GM12872 (cell line): ENCODE data around the gene NSUN6.

Experiments
- TF ChIP-seq, protein P1 (sequence below): IDR thresholded peaks from 3 replicates; pipeline ENCODE4 v1.5.1; 2011; ENCODE audit warnings: low read depth, mild to moderate bottlenecking, low read length, moderate library complexity; ENCODE audit not compliant: insufficient read depth

NSUN6 gene

DNA sequence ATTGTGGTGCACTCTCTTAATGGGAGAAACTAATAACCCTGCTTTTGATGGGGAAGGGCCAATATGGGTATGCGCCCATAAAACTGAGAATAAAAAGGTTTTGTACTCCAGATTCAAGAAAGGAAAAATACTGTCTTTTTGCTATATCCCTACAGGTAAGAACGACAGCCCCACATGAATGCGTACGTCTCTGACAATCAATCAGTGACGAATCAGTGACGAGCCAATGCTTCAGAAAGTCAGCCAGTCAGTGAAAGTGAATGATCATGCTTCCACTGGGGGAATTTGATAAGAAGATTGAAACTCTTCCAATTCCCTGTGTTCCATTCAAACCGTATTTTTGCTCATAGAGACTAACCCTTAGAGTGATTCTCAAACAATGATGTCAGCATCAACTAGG is 34.2 kb upstream of the NSUN6 start:
- TF ChIP-seq, protein P1, sequence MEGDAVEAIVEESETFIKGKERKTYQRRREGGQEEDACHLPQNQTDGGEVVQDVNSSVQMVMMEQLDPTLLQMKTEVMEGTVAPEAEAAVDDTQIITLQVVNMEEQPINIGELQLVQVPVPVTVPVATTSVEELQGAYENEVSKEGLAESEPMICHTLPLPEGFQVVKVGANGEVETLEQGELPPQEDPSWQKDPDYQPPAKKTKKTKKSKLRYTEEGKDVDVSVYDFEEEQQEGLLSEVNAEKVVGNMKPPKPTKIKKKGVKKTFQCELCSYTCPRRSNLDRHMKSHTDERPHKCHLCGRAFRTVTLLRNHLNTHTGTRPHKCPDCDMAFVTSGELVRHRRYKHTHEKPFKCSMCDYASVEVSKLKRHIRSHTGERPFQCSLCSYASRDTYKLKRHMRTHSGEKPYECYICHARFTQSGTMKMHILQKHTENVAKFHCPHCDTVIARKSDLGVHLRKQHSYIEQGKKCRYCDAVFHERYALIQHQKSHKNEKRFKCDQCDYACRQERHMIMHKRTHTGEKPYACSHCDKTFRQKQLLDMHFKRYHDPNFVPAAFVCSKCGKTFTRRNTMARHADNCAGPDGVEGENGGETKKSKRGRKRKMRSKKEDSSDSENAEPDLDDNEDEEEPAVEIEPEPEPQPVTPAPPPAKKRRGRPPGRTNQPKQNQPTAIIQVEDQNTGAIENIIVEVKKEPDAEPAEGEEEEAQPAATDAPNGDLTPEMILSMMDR = no peak

DNA sequence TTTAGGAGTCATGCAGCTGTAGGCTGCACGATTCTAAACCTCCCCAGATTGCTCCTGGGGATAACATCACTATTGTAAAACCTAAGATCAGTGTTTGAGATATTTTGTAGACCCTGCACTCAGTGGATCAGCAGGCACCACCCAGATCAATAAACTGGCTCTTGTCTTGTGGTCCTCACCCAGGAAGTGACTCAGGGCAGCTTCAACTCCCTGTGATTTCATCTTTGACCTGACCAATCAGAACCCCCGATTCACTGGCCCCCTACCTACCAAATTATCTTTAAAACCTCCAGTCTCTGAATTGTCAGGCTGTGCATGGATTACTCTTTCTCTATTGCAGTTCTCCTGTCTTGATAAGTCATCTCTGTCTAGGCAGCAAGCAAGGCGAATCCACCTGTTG is 33.6 kb upstream of the NSUN6 start:
- TF ChIP-seq, protein P1 = no peak

DNA sequence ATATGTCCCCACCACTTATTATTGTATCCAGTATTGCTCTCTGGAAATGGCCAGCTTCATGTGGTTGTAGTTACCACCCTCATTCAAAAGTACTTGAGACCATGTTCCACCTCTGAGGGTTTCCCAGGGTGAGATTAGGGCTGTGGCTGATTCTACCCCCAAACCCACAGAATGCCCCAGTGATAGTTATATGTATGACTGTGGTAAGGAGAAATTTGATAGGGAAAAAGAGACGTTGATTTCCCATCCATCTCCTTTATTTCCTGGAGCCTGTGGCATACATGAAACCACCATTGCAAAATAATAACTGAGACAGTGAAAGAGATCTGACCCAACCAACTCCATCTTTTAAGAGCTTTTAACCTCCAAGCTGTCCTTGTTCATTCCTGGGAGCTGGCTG is 33.0 kb upstream of the NSUN6 start:
- TF ChIP-seq, protein P1 = no peak

DNA sequence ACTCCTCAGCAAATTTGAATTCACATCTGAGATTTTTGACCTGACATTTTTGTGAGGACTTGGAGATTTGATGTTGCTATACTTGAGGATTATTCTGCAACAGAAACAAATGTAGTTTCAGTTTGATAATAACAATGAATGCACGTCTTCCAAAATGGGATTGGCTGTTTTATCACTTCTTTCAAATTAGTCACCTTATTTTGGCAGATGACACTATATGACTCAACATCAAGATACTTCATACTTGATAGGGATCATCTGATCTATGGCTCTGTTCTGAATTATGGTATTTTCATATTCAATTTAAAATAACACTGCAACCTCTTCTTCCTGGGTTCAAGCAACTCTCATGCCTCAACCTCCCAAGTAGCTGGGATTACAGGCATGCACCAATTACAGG is 32.0 kb upstream of the NSUN6 start:
- TF ChIP-seq, protein P1 = no peak

DNA sequence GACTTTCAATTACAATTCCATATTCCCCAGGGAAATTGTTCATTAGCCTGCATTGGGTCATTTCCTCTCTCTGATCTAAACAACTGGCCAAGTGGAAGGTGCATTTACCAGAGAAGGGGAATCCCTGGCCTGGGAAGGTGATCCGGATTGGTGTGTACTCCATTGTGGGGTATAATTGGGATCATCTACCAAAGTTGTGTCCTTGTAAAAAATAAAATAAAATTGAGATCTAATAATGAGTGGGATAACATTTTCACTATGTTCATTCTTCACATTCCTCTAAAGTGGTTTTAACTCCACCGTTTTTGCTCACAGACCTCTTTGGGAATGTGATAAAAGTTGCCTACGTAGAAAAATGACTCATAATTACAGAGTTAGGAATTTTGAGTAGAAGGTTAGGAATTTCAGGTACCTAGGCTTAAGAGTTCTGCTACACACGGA is 30.6 kb upstream of the NSUN6 start:
- TF ChIP-seq, protein P1 = no peak

DNA sequence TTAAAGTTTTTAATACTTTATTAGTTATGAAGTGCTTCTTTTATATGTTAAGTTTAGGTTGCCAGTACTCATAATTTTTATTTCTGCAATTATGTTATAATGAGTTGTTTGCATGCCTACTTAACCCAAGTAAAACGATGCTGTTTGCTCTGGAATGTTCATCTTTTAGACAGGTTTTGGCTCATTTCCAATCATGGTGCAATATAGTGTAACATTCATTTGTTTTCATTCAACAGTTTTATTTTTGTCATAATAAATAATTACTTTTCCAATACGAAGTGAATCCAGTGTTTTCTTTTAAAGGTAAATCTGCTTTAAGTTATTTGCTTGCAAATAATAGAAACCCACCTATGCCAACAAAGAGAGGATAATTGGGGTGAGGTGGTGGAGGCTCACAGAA is 30.0 kb upstream of the NSUN6 start:
- TF ChIP-seq, protein P1 = no peak

DNA sequence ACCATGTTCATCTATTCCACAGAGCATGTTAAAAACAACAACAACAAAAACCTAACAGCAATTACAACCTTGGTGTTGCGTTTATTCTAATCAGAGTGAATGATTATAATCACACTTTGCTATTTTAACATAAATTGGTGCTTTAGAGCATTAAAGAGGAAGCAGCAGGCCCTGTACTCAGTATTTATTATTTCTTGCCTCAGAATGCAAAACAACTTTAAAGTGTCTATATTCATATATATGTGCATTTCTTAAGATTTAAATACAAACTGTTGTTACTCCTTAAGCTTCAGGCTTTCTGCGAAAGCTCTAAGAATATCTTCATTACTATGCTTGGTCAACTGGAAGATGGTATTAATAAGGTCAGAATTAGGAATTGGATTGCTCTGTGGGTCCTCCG is 29.4 kb upstream of the NSUN6 start:
- TF ChIP-seq, protein P1 = no peak
